GM23338 (cell line): ENCODE data around the gene CACNA1G. TPM values are rescaled to one million over a fixed set of nuclear protein-coding genes. Genes with fewer than 3 reads are reported as not detected.

Experiments used
- ATAC-seq: fragments of 200-7000 bp; cut with Tn5 transposase; 3 replicates; pipeline ENCODE4 v1.9.1; 2020
- DNase-seq: peaks from one replicate; pipeline ENCODE4 v3.0.0-alpha.2; 2015; ENCODE audit warnings: low spot score
- H2AFZ ChIP-seq: fragments of 200-600 bp; sonication (generic); 2 replicates; pipeline ENCODE4 v1.8.0; 2016; ENCODE audit warnings: antibody characterized with exemption, mild to moderate bottlenecking, moderate library complexity
- H3F3A ChIP-seq: fragments of 200-600 bp; sonication (generic); replicated peaks from 2 replicates; pipeline ENCODE4 v1.8.0; 2017; ENCODE audit warnings: antibody characterized with exemption, mixed run types, low read depth
- H3K27ac ChIP-seq: fragments of 200-600 bp; sonication (generic); 2 replicates; pipeline ENCODE4 v1.6.1; 2016; ENCODE audit warnings: low read depth
- H3K27me3 ChIP-seq: fragments of 200-600 bp; sonication (generic); 2 replicates; pipeline ENCODE4 v1.8.0; 2016; ENCODE audit warnings: mild to moderate bottlenecking, mixed run types, moderate library complexity; ENCODE audit not compliant: insufficient read depth
- H3K36me3 ChIP-seq: fragments of 200-600 bp; sonication (generic); 2 replicates; pipeline ENCODE4 v1.8.0; 2016; ENCODE audit warnings: mild to moderate bottlenecking; ENCODE audit not compliant: insufficient read depth
- H3K4me1 ChIP-seq: fragments of 200-600 bp; sonication (generic); 2 replicates; pipeline ENCODE4 v1.8.0; 2016; ENCODE audit warnings: mild to moderate bottlenecking, moderate library complexity; ENCODE audit not compliant: insufficient read depth
- H3K4me2 ChIP-seq: fragments of 200-600 bp; sonication (generic); 2 replicates; pipeline ENCODE4 v1.7.1; 2017; ENCODE audit warnings: mixed run types
- H3K4me3 ChIP-seq: fragments of 200-600 bp; sonication (generic); 2 replicates; pipeline ENCODE4 v1.6.1; 2016; ENCODE audit warnings: mixed run types
- H3K79me2 ChIP-seq: fragments of 200-600 bp; sonication (generic); replicated peaks from 2 replicates; pipeline ENCODE4 v1.8.0; 2017; ENCODE audit warnings: mild to moderate bottlenecking; ENCODE audit not compliant: insufficient read depth
- H3K9me2 ChIP-seq: fragments of 200-600 bp; sonication (generic); 2 replicates; pipeline ENCODE4 v1.8.0; 2017; ENCODE audit not compliant: insufficient read depth
- H4K20me1 ChIP-seq: fragments of 200-600 bp; sonication (generic); replicated peaks from 2 replicates; pipeline ENCODE4 v1.8.0; 2017; ENCODE audit warnings: mild to moderate bottlenecking; ENCODE audit not compliant: insufficient read depth
- H3K27ac Mint-ChIP-seq: 2 replicates; pipeline ENCODE4 v1.8.0; 2020; ENCODE audit warnings: inconsistent platforms, mild to moderate bottlenecking, moderate library complexity, mixed read lengths
- H3K27me3 Mint-ChIP-seq: 3 replicates; pipeline ENCODE4 v1.8.0; 2022; ENCODE audit warnings: low read depth, mild to moderate bottlenecking, moderate library complexity, mixed read lengths, inconsistent platforms; ENCODE audit not compliant: insufficient read depth, poor library complexity
- H3K36me3 Mint-ChIP-seq: 3 replicates; pipeline ENCODE4 v1.8.0; 2021; ENCODE audit warnings: low read depth, mild to moderate bottlenecking, inconsistent platforms, moderate library complexity, mixed read lengths
- H3K4me1 Mint-ChIP-seq: 3 replicates; pipeline ENCODE4 v1.8.0; 2020; ENCODE audit warnings: mild to moderate bottlenecking, inconsistent platforms, mixed read lengths
- H3K4me3 Mint-ChIP-seq: 3 replicates; pipeline ENCODE4 v1.8.0; 2021; ENCODE audit warnings: moderate library complexity, mild to moderate bottlenecking, inconsistent platforms, mixed read lengths
- H3K9me3 Mint-ChIP-seq: 3 replicates; pipeline ENCODE4 v1.8.0; 2020; ENCODE audit warnings: moderate library complexity, mild to moderate bottlenecking, inconsistent platforms, mixed read lengths
- CREB1 ChIP-seq: fragments of 250-450 bp; sonication (Bioruptor Pico); IDR thresholded peaks from 2 replicates; pipeline ENCODE4 v1.5.0; 2020; ENCODE audit warnings: low read depth, mild to moderate bottlenecking, moderate library complexity
- EZH2 ChIP-seq: fragments of 200-600 bp; sonication (generic); IDR thresholded peaks from one replicate; pipeline ENCODE4 v1.8.0; 2017; ENCODE audit warnings: antibody characterized with exemption, mild to moderate bottlenecking, low read depth; ENCODE audit not compliant: unreplicated experiment
- EZH2phosphoT487 ChIP-seq: fragments of 200-600 bp; sonication (generic); IDR thresholded peaks from one replicate; pipeline ENCODE4 v1.8.1; 2018; ENCODE audit warnings: antibody characterized with exemption; ENCODE audit not compliant: unreplicated experiment
- ZNF114 ChIP-seq: fragments of 250-450 bp; sonication (Bioruptor Pico); IDR thresholded peaks from 2 replicates; pipeline ENCODE4 v1.5.0; 2020; ENCODE audit warnings: mild to moderate bottlenecking, moderate library complexity
- ZNF331 ChIP-seq: fragments of 250-450 bp; sonication (Bioruptor Pico); IDR thresholded peaks from 2 replicates; pipeline ENCODE4 v1.5.0; 2020; ENCODE audit warnings: low read depth, mild to moderate bottlenecking, moderate library complexity
- polyA plus RNA-seq: library from polyadenylated mRNA; unstranded; fragments of >200 nt; fragmentation: Nextera tagmentation; extraction: Ambion mirVana; gene quantifications from 2 replicates; pipeline ENCODE4 v1.2.1, GENCODE V29; 2016
- total RNA-seq: library from RNA; depleted of rRNA; stranded (reverse); fragments of >200 nt; shearing (Covaris generic); gene quantifications from 2 replicates; pipeline ENCODE4 v1.2.3, GENCODE V29; 2014
- TF ChIP-seq, protein P1 (sequence below), 2 experiments: fragments of 200-600 bp in 1 of 2; sonication (generic) in 1 of 2; conservative IDR thresholded peaks; 2 replicates each; pipeline versions ENCODE4 v1.5.1 to v1.6.1; 2016 to 2017; ENCODE audit warnings: antibody characterized with exemption in 2 of 2, low read depth in 2 of 2, mild to moderate bottlenecking in 2 of 2, moderate library complexity in 1 of 2
- TF ChIP-seq, protein P2 (sequence below): IDR thresholded peaks from 2 replicates; pipeline ENCODE4 v1.6.1; 2016; ENCODE audit warnings: antibody characterized with exemption
- TF ChIP-seq, protein P3 (sequence below): IDR thresholded peaks from one replicate; pipeline ENCODE4 v1.6.1; 2018; ENCODE audit warnings: antibody characterized with exemption; ENCODE audit not compliant: unreplicated experiment

Gene CACNA1G
- total and polyA plus RNA-seq, 2 experiments from 2014 or later, result 1.4 to 5.1 TPM

DNA sequence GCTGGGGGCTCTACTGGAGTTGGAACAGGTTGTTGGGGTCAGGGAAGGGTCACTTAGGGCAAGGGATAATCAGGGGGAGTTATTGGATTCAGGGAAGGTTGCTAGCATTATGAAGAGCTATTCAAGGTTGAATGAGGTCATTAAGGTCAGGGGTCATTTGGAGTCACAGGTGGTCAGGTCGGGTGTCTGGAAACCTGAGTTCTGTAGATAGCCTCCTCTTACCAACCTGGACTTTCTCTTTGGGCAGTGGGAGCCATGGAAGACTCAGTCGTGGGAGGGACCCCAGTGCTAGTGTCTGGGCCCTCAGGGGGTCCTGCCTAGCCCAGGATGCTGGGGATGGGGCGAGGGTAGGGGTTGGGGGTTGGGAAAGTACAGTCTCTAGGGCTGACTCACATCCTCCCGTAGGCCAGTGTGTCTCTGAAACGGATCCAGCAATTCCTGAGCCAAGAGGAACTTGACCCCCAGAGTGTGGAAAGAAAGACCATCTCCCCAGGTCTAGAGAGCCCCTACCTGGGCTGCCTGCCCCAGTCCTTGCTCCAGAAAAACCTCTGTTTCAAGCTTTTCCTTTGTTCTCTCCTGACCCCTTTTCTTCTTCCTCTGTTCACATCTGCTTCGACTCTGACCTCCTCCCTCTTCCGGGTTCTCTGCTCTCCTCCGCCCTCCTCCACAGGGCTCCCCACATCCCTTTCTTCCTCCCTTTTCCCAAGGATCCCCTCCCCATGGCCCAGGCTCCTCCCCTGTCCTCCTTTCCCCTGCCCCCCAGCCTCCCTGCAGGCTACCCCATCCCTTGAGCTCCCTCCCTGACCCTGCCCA, 107.7 kb downstream of the CACNA1G start:
- H4K20me1 ChIP-seq, result no peaks in the 10 kb centered on the region
- H2AFZ ChIP-seq, result peak overlapping the region; percentile 81
- no peak overlapping the region for H3K4me2 ChIP-seq
- H3K27me3 ChIP-seq, result no peaks in the 10 kb centered on the region
- no peaks in the 10 kb centered on the region for H3K9me2 ChIP-seq
- DNase-seq, result no peak
- TF ChIP-seq ZNF114 (CRISPR knock-in tag) (no peak), EZH2phosphoT487 (no peak), ZNF331 (no peak), EZH2 (no peak)
- TF ChIP-seq, protein P1, sequence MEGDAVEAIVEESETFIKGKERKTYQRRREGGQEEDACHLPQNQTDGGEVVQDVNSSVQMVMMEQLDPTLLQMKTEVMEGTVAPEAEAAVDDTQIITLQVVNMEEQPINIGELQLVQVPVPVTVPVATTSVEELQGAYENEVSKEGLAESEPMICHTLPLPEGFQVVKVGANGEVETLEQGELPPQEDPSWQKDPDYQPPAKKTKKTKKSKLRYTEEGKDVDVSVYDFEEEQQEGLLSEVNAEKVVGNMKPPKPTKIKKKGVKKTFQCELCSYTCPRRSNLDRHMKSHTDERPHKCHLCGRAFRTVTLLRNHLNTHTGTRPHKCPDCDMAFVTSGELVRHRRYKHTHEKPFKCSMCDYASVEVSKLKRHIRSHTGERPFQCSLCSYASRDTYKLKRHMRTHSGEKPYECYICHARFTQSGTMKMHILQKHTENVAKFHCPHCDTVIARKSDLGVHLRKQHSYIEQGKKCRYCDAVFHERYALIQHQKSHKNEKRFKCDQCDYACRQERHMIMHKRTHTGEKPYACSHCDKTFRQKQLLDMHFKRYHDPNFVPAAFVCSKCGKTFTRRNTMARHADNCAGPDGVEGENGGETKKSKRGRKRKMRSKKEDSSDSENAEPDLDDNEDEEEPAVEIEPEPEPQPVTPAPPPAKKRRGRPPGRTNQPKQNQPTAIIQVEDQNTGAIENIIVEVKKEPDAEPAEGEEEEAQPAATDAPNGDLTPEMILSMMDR (conservative IDR thresholded peaks at IDR 0.05; ENCODE audit: low read depth in 2 of 2), result no peak
- H3K4me3 ChIP-seq, result no peak overlapping the region
- H3K79me2 ChIP-seq, result no peaks in the 10 kb centered on the region
- Mint-ChIP-seq H3K4me3 (peak overlapping the region; percentile 26; the same call in 1 of the 3 replicates), H3K4me1 (peaks cover 15% of the 10 kb centered on the region), H3K27ac (no peak overlapping the region; the same call in 1 of the 2 replicates), H3K27me3 (peaks cover 5% of the 10 kb centered on the region), H3K36me3 (no peaks in the 10 kb centered on the region), H3K9me3 (no peaks in the 10 kb centered on the region)
- H3K4me1 ChIP-seq, result no peaks in the 10 kb centered on the region
- no peaks in the 10 kb centered on the region for H3F3A ChIP-seq
- ATAC-seq, result peak; percentile 67
- no peaks in the 10 kb centered on the region for H3K36me3 ChIP-seq
- no peak overlapping the region for H3K27ac ChIP-seq

DNA sequence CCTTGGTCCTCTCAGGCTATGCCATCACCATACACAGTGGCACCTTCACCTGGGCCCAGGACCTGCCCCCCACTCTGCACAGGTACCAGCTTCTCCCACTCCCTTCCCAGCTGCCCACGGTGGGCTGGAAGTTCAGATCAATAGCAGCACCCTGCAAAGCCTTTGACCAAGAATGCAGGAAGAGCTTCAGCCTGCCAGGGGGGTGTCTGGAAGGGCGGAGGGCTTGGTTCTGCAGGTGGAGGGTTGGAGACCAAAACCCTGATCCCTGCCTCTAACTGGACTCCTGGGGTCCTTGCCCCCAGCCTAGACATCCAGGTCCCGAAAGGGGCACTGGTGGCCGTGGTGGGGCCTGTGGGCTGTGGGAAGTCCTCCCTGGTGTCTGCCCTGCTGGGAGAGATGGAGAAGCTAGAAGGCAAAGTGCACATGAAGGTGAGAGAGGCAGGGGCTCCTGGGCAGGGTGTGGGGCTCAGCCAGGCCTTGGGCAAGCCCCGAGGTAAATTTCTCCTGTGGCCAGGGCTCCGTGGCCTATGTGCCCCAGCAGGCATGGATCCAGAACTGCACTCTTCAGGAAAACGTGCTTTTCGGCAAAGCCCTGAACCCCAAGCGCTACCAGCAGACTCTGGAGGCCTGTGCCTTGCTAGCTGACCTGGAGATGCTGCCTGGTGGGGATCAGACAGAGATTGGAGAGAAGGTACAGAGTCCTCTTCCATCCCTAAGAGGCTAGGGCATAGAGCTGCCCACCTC, 108.5 kb downstream of the CACNA1G start:
- Histone ChIP-seq H3K4me1 (no peaks in the 10 kb centered on the region), H3K9me2 (no peaks in the 10 kb centered on the region), H3K36me3 (no peaks in the 10 kb centered on the region), H2AFZ (peak overlapping the region; percentile 81), H3K4me3 (no peak overlapping the region), H3K27ac (no peak overlapping the region), H3F3A (no peaks in the 10 kb centered on the region), H3K27me3 (no peaks in the 10 kb centered on the region), H3K79me2 (no peaks in the 10 kb centered on the region), H3K4me2 (no peak overlapping the region), H4K20me1 (no peaks in the 10 kb centered on the region)
- Mint-ChIP-seq H3K4me3 (no peak overlapping the region), H3K27me3 (peaks cover 7% of the 10 kb centered on the region), H3K27ac (no peak overlapping the region), H3K4me1 (peaks cover 15% of the 10 kb centered on the region), H3K9me3 (no peaks in the 10 kb centered on the region), H3K36me3 (no peaks in the 10 kb centered on the region)
- no peak for ATAC-seq
- DNase-seq, result no peak
- TF ChIP-seq ZNF331 (no peak), EZH2 (no peak), EZH2phosphoT487 (no peak), CREB1 (CRISPR knock-in tag) (no peak)
- TF ChIP-seq, protein P2, sequence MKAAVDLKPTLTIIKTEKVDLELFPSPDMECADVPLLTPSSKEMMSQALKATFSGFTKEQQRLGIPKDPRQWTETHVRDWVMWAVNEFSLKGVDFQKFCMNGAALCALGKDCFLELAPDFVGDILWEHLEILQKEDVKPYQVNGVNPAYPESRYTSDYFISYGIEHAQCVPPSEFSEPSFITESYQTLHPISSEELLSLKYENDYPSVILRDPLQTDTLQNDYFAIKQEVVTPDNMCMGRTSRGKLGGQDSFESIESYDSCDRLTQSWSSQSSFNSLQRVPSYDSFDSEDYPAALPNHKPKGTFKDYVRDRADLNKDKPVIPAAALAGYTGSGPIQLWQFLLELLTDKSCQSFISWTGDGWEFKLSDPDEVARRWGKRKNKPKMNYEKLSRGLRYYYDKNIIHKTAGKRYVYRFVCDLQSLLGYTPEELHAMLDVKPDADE, result no peak
- TF ChIP-seq, protein P1 (conservative IDR thresholded peaks at IDR 0.05; ENCODE audit: low read depth in 2 of 2), result no peak
- TF ChIP-seq, protein P3, sequence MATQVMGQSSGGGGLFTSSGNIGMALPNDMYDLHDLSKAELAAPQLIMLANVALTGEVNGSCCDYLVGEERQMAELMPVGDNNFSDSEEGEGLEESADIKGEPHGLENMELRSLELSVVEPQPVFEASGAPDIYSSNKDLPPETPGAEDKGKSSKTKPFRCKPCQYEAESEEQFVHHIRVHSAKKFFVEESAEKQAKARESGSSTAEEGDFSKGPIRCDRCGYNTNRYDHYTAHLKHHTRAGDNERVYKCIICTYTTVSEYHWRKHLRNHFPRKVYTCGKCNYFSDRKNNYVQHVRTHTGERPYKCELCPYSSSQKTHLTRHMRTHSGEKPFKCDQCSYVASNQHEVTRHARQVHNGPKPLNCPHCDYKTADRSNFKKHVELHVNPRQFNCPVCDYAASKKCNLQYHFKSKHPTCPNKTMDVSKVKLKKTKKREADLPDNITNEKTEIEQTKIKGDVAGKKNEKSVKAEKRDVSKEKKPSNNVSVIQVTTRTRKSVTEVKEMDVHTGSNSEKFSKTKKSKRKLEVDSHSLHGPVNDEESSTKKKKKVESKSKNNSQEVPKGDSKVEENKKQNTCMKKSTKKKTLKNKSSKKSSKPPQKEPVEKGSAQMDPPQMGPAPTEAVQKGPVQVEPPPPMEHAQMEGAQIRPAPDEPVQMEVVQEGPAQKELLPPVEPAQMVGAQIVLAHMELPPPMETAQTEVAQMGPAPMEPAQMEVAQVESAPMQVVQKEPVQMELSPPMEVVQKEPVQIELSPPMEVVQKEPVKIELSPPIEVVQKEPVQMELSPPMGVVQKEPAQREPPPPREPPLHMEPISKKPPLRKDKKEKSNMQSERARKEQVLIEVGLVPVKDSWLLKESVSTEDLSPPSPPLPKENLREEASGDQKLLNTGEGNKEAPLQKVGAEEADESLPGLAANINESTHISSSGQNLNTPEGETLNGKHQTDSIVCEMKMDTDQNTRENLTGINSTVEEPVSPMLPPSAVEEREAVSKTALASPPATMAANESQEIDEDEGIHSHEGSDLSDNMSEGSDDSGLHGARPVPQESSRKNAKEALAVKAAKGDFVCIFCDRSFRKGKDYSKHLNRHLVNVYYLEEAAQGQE, result no peak
